ENCODE results near the gene PBX3.

The PBX3 gene

DNA sequence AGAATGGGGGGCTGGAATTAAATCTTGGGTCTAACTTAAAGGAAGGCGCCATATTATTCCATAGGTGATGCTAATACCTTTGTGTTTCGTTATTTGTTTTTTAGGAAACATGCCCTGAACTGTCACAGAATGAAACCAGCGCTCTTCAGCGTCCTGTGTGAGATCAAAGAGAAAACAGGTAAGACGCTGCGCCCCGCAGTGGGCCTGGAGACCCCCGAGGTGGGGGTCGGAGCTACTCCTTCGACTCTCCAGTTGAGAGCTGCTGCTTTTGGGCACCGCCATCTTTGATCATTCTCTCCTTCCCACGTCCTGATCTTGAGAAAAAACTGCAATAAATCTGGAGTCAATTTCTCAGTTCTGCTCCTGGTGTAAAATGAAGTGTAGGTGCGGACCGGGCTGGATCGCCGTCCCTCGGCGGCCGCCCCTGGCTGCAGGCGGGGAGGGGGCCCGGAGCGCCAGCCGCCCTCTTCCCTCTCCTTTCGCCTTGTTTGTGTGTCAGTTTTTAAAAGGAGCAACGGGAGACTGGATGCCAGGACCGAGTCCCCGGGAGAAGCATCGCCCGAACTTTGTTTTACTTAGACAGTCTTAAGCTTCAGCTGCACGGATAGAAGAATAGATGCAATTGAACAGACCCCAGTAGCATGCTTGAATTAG is 1.4 kb downstream of the PBX3 start:
- peak; percentile 63 for DNase-seq (ENCODE audit: low read depth, low spot score)

DNA sequence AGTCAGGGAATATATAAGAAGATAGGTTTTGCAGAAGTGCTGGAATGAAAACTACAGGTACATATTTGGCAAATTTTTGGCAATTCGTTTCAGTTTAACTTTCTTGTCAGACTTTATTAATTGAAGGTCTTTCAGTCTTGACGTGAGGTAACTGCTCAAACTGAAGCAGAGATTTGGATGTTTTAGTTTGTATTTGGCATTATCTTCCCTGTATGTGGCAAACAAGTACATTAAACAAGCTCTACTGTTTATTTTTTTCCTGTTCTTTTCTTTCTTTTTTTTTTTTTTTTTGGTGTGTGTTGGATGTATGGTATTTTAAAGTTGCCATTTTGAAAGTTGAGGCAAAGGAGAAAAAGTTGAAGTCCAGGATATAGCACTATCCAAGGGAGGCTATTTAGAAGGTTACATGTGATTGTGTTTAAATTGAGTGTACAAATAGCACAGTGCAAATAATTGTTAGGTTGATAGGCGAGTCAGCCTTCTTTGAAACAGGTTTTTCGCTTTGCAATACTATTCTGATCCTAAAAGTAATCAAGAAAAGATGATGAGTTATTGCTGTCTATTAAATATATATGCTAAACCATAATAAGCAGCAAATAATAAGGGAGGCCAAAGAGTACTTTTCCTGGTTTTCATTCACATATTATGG is 2.2 kb downstream of the PBX3 start:
- no peak for DNase-seq (ENCODE audit: low read depth, low spot score)

- no peak for DNase-seq (ENCODE audit: low read depth, low spot score)
Observed at GRCh38 chr9:125749951-125750626, 2.9 kb downstream of the PBX3 start.

GRCh38 chr9:125750627-125751011 is 3.4 kb downstream of the PBX3 start:
- DNase-seq (ENCODE audit: low read depth, low spot score): peak; percentile 59

- peak; percentile 55 for DNase-seq (ENCODE audit: low read depth, low spot score)
Observed at GRCh38 chr9:125752070-125752628, 5.0 kb downstream of the PBX3 start.

GRCh38 chr9:125754096-125754495 is 6.9 kb downstream of the PBX3 start:
- no peak for DNase-seq (ENCODE audit: low read depth, low spot score)

GRCh38 chr9:125755340-125755739 is 8.2 kb downstream of the PBX3 start:
- no peak for DNase-seq (ENCODE audit: low read depth, low spot score)

GRCh38 chr9:125756518-125756917 is 9.3 kb downstream of the PBX3 start:
- DNase-seq (ENCODE audit: low read depth, low spot score): no peak

DNA sequence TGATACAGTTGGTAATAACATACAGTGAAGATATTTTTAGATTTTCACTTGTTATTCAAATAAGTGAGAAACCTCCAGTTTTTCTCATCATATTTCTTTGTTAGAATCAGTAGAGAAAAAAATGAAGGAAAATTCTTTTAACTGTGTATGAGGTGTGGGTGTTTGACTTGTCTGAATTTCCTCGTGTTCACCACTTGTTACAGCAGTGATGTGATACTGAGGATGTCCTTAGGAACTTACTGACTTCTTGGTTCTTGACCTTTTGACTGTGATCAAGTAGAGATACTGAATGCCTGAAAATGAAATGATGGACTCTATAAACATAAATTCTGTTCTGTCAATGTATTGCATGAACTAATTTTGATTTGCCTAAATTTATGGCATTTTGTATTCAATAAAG is 10.7 kb downstream of the PBX3 start:
- DNase-seq (ENCODE audit: low read depth, low spot score): no peak

DNA sequence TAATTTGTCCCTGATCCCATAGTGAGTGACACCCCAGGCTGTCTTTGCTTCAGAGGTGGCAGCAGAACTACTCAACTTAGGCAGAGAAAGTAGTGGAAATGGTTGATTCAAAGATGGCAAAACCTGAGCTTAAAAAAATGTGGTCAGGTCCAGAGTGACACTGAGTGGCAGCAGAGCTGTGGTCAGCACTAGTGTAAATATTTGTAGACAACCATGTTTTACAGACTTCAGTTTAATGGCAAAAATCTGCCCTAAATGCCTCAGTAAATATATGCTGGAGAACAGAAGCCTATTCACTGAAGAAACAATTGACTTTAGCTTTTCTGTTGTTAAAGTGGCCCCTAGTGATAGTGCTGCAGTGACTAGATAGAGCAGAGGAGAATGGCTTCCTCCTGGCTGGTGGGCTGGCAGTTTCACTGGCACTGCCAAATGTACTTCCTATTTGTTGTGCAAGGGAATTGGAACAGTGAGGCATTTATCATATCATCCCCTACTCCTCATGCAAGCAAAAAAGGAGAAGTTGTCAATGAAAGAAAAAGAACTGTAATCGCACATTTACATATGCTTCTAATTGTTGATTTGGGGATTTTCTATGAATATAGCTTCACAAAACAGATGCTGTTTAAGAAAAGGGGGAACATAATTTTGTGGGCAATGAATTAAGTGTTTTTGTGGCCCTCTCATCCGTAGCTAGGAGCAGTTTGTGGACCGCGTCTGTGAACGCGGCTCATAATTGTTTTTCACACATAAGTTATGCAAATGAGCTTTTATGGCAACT is 12.0 kb downstream of the PBX3 start:
- peak; percentile 21 for DNase-seq (ENCODE audit: low read depth, low spot score)

DNA sequence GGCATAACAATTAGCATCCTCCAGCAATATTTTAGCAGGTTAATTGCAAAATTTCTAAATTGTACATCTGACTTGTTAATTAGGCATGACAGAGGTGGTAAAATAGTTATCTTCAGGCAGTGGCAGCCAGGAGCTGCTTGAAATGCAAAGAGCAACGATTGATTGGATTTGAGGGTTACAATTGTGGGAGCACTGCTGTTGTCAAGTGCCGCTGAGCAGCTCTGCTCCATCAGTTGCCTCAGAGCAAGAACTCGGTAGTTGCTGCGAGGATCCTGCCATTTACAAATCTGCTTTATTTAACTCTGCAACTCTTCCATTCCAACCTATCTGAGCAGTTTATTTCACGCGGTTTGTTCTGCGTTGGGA is 12.6 kb downstream of the PBX3 start:
- DNase-seq (ENCODE audit: low read depth, low spot score): peak; percentile 43

DNA sequence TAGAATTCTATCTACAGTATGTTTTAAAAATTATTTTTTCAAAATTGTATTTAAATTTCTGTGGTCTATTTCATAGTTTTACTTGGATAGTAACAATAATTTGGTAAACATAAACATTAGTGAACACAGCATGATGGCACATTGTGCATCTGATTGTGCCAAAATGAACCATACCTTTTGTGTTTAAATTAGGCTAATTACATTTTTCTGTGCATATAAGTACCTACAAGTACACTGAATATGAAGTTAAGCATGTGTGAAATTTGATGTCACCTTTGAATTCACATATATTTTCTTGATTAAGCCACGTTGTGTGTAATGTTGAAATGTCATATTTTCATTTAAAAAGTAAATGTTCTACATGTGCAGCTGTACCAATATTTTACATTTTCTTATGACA is 13.4 kb downstream of the PBX3 start:
- no peak for DNase-seq (ENCODE audit: low read depth, low spot score)

GRCh38 chr9:125761676-125762450 is 14.7 kb downstream of the PBX3 start:
- no peak for DNase-seq (ENCODE audit: low read depth, low spot score)

GRCh38 chr9:125763394-125763801 is 16.2 kb downstream of the PBX3 start:
- DNase-seq (ENCODE audit: low read depth, low spot score): peak; percentile 18

GRCh38 chr9:125764198-125764597 is 17.0 kb downstream of the PBX3 start:
- no peak for DNase-seq (ENCODE audit: low read depth, low spot score)

DNA sequence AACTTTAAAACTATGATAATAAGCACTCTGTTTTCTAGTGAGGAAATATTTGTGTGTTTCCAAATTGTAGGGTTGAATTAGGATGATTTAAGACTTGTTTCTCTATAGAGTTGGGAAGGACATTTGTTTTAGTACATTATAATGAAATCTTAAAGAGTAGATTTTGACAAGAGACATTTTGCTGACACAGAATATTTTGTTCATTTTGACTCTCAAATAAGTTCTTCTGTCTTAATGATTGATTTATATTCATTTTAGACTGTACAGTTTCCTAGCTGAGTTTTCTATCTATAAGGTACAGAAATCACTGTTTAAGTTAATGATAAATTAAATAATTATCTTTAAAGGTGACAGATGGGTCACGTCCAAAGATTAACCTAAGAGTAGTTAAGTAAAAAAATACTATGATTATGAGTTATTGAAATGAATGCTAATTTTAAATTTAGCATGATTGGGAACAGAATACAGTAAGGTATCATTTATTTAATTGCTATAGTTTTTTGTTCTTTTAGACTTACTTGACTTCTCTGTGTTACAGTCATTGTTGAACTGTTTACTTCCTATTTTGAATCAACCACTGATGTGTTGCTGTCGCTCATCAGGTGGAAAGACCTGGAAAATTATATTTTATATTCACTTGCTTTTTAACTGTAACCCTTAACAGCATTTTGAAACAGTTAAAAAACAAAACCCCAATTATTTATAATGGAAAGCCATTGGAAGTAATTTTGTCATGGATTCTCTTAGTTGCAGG is 19.5 kb downstream of the PBX3 start:
- DNase-seq (ENCODE audit: low read depth, low spot score): no peak

- DNase-seq (ENCODE audit: low read depth, low spot score): no peak
Observed at GRCh38 chr9:125767349-125767748, 20.2 kb downstream of the PBX3 start.

DNA sequence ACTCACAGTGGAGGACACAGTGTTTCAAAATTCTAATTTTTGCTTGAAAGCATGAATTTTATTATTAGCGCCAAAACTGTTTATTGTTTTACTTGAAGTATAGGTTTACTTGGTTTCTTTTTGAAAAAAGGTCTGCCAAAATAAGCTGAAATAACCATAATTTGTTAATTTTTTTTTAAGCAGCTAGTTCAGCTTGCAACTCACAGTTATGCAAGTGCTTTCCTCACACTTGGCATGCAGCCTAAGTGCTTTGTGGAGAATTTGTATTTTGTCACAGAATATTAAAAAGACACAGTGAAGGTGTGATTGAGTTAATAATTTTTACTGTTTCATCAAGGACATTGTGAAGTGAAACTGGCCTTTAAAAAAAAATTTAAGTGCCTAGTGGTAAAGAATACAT is 21.6 kb downstream of the PBX3 start:
- no peak for DNase-seq (ENCODE audit: low read depth, low spot score)

DNA sequence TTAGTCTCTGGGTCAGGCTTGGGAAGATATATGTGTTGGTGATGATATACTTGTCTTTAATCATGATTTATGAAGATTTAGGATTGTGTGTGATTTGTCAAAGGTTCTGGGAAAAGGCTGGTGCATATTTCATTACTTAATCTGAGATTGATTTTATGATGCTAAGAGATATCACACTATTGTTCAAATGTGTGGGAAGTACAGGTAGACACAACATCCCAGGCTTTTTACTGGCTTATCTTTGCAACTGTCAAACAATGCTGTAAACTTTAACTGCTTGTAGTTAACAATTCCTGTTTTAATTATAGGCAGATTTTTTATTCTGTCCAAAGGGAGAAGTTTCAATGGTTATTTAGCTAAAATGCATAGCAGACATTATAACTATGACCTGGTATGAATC is 23.9 kb downstream of the PBX3 start:
- DNase-seq (ENCODE audit: low read depth, low spot score): no peak

GRCh38 chr9:125772740-125773139 is 25.6 kb downstream of the PBX3 start:
- DNase-seq (ENCODE audit: low read depth, low spot score): no peak

DNA sequence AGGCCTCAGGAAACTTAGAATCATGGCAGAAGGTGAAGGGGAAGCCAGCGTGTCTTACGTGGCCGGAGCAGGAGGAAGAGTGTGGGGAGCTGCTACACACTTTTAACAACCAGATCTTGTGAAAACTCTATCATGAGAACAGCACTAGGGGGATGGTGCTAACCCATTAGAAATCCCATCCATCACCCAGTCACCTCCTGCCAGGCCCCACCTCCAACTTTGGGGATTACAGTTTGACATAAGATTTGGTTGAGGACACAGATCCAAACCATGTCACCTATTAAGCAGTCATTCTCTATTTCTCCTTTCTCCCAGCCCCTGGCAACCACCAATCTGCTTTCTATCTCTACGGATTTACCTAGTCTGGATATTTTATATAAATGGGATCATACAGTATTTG is 26.9 kb downstream of the PBX3 start:
- DNase-seq (ENCODE audit: low read depth, low spot score): peak; percentile 18
